Cardiac muscle cell (in vitro differentiated cells and primary cell): ENCODE measurements around the gene FBLN2. TPM values are rescaled to one million over a fixed set of nuclear protein-coding genes. Genes with fewer than 3 reads are reported as not detected.
A peak's percentile ranks its signal among the peaks of the same experiment; 100 is the strongest.

Experiments used
- DNase-seq, 2 donors: peaks; one replicate each; pipeline versions ENCODE4 v3.0.0 to v3.0.0-alpha.2; 2010 to 2017; ENCODE audit warnings: low read depth in 1 of 2, low spot score in 1 of 2
- H3K27ac ChIP-seq: fragments of 200-600 bp; sonication (generic); 2 replicates; pipeline ENCODE4 v1.5.1; 2016
- H3K27me3 ChIP-seq: fragments of 200-600 bp; sonication (generic); 2 replicates; pipeline ENCODE4 v1.6.0; 2016; ENCODE audit warnings: control low read depth
- H3K36me3 ChIP-seq: fragments of 200-600 bp; sonication (generic); 2 replicates; pipeline ENCODE4 v1.5.1; 2016; ENCODE audit warnings: control low read depth
- H3K4me1 ChIP-seq: fragments of 200-600 bp; sonication (generic); 2 replicates; pipeline ENCODE4 v1.8.1; 2017; ENCODE audit warnings: low read depth, mild to moderate bottlenecking, mixed run types
- H3K4me3 ChIP-seq: fragments of 200-600 bp; sonication (generic); 2 replicates; pipeline ENCODE4 v1.5.1; 2016; ENCODE audit warnings: mild to moderate bottlenecking
- H3K9me3 ChIP-seq: fragments of 200-600 bp; sonication (generic); 2 replicates; pipeline ENCODE4 v1.5.1; 2017; ENCODE audit warnings: low read depth, mild to moderate bottlenecking, control low read depth
- CTCF ChIP-seq: IDR thresholded peaks from 2 replicates; pipeline ENCODE4 v1.5.1; 2012; ENCODE audit warnings: low read depth, mild to moderate bottlenecking, low read length
- polyA plus RNA-seq: library from polyadenylated mRNA; unstranded; fragments of >200 nt; fragmentation: Nextera tagmentation; extraction: Ambion mirVana; gene quantifications from 2 replicates; pipeline ENCODE4 v1.2.1, GENCODE V29; 2016
- total RNA-seq: library from RNA; depleted of rRNA; stranded (reverse); fragments of >200 nt; gene quantifications from 2 replicates; pipeline ENCODE4 v1.2.3, GENCODE V29; 2016

The FBLN2 gene
- total and polyA plus RNA-seq, 2 experiments from 2014 or later, result 19.3 to 42.4 TPM

GRCh38 chr3:13556207-13556606 lies 7.3 kb downstream of the FBLN2 start:
- TF ChIP-seq CTCF, result no peak
- H3K4me1 ChIP-seq, result peaks cover 14% of the 10 kb centered on the region
- no peaks in the 10 kb centered on the region for H3K9me3 ChIP-seq
- H3K27ac ChIP-seq, result peak overlapping the region; percentile 69
- no peak for DNase-seq
- H3K4me3 ChIP-seq, result no peak overlapping the region
- H3K27me3 ChIP-seq, result no peaks in the 10 kb centered on the region
- no peaks in the 10 kb centered on the region for H3K36me3 ChIP-seq

GRCh38 chr3:13556917-13557316 lies 8.0 kb downstream of the FBLN2 start:
- H3K4me1 ChIP-seq, result peaks cover 14% of the 10 kb centered on the region

GRCh38 chr3:13557417-13557816 lies 8.5 kb downstream of the FBLN2 start:
- Histone ChIP-seq H3K27me3 (no peaks in the 10 kb centered on the region), H3K27ac (no peak overlapping the region), H3K9me3 (no peaks in the 10 kb centered on the region), H3K4me1 (peaks cover 14% of the 10 kb centered on the region), H3K36me3 (no peaks in the 10 kb centered on the region), H3K4me3 (no peak overlapping the region)
- DNase-seq, result no peak
- no peak for TF ChIP-seq CTCF

More at GRCh38 chr3:13556917-13557316, 8.0 kb downstream of the FBLN2 start:
- H3K27me3 ChIP-seq, result no peaks in the 10 kb centered on the region
- no peak for DNase-seq
- H3K9me3 ChIP-seq, result no peaks in the 10 kb centered on the region
- peak overlapping the region; percentile 6 for H3K27ac ChIP-seq
- no peak for TF ChIP-seq CTCF
- no peak overlapping the region for H3K4me3 ChIP-seq
- no peaks in the 10 kb centered on the region for H3K36me3 ChIP-seq

- Histone ChIP-seq H3K36me3 (no peaks in the 10 kb centered on the region), H3K4me1 (peaks cover 14% of the 10 kb centered on the region), H3K27me3 (no peaks in the 10 kb centered on the region), H3K4me3 (no peak overlapping the region), H3K27ac (no peak overlapping the region), H3K9me3 (no peaks in the 10 kb centered on the region)
- DNase-seq, result no peak
- TF ChIP-seq CTCF, result no peak
These were observed 9.0 kb downstream of the FBLN2 start for GRCh38 chr3:13557926-13558325.

GRCh38 chr3:13558651-13559050 lies 9.7 kb downstream of the FBLN2 start:
- H3K9me3 ChIP-seq, result no peaks in the 10 kb centered on the region
- no peak for TF ChIP-seq CTCF
- H3K4me3 ChIP-seq, result no peak overlapping the region
- peaks cover 14% of the 10 kb centered on the region for H3K4me1 ChIP-seq
- no peaks in the 10 kb centered on the region for H3K27me3 ChIP-seq
- no peaks in the 10 kb centered on the region for H3K36me3 ChIP-seq
- no peak overlapping the region for H3K27ac ChIP-seq
- no peak for DNase-seq
